Limb (tissue), 2 donors: ENCODE measurements around the gene TJP2.
"Not testable (repeated sequence)": the region's sequence is repeated elsewhere in the genome, so short reads cannot be mapped to it uniquely, and the experiment has no call there.

Source experiments
- DNase-seq, 2 donors: peaks; one replicate each; pipeline ENCODE4 v3.0.0-alpha.2; 2016; ENCODE audit errors: extremely low spot score in 2 of 2

The TJP2 gene

DNA sequence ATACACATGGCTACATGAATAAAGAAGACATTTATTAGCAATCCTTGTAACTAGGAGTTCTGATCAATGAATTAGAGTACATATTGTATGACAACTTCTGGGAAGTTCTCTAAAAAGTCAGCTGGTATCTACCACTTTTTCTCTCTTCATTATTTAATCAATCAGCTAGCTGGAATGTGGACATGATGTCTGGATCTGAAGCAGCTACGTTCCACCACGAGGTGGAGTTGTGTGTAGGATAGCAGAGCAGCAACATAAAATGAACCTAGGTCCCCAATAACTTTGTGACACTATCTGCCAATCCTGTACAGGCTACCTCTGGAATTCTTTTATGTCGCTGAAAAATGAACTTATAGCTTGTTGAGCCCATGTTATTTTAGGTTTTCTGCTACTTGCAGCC is 118.0 kb downstream of the TJP2 start:
- no peak for DNase-seq

DNA sequence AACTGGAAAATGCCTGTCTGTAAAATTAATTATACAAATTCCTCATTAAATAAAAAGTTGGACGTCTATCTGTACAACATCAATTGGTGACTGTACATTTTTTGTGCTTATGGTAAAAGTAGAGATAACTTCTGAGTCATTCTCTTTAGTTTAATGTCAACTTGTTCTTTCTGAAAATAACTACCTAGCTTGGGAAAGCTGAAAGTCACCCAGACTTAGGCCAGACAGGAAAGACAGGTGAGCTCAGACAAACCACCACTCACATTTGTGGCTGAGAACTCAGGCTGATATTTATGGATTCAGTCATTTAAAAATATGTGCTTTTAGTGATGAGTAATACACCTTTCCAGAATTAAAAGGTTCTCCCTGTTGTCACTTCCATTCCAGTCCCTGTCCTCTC is 119.1 kb downstream of the TJP2 start:
- no peak for DNase-seq

DNA sequence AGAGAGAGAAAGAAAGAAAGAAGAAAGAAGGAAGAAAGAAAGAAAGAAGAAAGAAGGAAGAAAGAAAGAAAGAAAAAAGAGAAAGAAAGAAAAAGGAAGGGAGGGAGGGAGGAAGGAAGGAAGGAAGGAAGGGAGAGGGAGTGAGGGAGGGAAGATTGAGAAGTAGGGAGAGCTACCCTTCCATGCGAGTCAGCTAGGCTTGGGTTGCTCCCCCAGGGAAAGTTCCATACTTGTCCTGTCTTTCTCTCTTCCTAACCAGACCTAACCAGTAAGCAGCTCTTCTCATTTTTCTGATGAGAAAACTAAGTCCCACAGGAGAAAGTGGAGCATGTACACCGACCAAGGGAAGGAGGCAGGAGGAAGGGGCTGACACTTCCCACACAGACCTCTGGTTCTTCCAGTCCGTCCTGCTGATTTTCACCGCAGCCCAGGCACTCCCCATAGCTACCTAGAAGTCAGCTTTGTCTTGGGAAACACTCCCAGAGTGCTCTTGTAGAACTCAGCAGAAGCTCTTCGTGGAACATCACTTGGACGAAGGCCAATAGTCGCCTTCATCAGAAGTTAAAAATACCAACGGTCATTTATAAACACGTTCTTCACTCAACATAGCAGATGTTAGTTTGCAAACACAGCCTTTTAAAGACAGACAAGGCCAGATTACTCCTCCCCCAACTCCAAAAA is 121.9 kb downstream of the TJP2 start:
- peak in 1 of 2 donors; percentile 10 for DNase-seq

DNA sequence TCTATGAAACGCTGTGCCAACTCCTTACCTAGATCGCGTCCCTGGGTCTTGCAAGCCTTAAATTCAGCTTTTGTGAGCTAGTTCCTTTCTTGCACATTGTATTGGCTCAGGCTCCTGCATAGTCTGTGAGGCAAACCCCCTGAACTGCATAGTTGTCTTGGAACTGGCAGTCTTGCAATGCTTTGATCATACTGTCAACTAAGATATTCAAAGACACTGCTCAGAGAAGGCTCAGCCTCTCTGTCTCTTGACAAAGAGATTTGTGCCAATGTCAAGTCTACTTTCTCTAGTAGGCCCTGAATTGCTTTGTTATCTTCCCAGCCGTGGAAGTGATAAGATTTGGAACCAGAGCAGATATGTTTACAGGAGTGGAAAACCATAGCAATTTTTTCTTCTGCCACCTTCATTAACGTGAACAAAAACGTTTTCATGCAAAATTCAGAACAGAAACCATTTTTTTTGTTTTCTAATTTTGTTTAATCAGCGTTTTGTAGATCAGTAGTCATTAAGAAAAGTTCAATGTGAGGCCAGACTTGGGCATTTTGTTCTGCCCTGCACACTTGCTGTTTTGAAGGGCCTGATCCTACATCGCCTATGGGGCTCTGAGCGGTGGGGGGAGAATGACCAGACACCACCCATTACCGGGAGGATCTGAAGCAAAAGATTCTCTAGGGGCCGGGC is 123.4 kb downstream of the TJP2 start:
- DNase-seq: no peak

DNA sequence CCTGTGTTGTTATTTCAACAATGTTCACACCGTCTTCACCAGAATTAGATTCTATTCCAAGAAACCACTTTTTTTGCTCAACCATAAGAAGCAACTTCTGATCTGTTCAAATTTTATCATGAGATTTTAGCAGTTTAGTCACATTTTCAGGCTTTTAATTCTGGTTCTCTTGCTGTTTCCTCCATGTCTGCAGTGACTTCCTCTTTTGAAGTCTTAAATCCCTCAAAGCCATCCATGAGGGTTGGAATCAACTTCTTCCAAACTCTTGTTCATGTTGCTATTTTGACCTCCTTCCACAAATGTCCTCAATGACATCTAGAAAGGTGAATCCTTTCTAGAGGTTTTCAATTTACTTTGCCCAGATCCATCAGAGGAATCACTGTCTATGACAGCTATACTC is 125.2 kb downstream of the TJP2 start:
- DNase-seq: no peak

DNA sequence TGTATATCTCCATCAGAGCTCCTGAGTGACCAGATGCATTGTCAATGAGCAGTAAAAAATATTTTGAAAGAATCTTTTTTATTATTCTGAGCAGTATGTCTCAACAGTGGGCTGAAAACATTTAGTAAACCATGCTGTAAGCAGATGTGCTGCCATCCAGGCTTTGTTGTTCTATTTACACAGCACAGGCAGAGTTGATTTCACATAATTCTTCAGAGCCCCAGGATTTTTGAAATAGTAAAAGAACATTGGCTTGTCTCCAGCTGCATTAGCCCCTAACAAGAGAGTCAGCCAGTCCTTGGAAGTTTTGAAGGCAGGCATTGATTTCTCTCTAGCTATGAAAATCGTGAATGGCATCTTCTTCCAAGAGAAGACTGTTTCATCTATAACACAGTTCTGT is 125.7 kb downstream of the TJP2 start:
- no peak for DNase-seq

DNA sequence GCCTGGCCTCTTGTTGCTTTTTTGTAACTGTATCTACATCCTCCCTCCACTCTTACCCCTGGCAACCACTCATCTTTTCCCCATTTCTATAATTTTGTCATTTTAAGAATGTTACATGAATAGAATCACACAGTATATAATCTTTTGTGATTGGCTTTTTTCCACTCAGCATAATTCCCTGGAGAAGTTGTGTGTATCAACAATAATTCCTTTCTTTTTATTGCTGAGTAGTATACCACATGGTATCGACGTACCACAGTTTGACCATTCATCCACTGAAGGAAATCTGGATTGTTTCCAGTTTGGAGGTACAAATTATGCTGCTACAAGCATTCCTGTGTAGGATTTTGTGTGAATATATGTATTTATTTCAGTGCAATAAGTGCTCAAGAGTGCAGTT is 129.3 kb downstream of the TJP2 start:
- no peak for DNase-seq

DNA sequence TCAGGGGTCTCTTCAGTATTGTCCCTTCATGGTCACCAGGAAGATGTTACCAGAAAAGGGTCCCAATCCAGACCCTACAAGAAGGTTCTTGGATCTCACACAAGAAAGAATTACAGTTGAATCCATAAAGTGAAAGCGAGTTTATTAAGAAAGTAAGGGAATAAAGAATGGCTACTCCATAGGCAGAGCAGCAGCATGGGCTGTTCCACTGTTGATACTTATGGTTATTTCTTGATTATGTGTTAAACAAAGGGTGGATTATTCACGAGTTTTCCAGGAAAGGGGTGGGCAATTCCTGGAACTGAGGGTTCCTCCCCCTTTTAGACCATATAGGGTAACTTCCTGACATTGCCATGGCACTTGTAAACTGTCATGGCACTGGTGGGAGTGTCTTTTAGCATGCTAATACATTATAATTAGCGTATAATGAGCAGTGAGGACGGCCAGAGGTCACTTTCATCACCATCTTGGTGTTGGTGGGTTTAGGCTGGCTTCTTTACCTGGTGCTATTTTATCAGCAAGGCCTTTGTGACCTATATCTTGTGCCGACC is 132.9 kb downstream of the TJP2 start:
- not testable (repeated sequence) for DNase-seq

DNA sequence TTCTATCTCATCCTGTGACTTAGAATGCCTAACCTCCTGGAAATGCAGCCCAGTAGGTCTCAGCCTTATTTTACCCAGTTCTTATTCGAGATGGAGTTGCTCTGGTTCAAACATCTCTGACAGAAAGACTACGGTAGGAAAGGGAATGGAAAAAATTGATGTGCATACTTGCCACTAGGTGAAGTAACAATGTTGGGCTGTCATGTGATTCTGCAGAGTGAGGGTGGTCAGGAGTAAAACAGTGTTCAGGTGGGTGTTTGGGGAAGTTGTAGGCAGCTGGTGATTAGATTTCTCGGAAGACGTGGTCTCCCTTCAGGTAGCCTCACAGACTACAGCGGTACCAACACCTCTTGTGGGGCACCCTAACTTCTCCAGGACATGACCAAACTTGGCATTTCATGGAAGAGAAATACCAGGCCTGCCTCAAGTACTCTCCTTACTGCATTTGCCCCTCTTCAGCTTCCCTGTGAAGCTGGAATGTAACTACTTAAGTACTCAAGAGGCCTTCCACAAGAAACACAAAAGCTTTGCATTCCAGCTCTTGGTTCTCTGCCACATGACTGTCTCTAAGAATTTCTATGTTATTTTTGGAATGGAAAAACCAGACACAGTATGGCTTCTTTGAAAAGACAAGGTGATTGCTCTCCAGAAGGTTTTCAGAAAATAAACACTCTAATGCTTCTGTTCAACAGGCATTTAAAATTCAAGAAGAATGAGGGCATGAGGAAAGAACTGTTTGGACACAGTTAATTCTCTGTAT is 133.5 kb downstream of the TJP2 start:
- peak in 1 of 2 donors; percentile 71 for DNase-seq

DNA sequence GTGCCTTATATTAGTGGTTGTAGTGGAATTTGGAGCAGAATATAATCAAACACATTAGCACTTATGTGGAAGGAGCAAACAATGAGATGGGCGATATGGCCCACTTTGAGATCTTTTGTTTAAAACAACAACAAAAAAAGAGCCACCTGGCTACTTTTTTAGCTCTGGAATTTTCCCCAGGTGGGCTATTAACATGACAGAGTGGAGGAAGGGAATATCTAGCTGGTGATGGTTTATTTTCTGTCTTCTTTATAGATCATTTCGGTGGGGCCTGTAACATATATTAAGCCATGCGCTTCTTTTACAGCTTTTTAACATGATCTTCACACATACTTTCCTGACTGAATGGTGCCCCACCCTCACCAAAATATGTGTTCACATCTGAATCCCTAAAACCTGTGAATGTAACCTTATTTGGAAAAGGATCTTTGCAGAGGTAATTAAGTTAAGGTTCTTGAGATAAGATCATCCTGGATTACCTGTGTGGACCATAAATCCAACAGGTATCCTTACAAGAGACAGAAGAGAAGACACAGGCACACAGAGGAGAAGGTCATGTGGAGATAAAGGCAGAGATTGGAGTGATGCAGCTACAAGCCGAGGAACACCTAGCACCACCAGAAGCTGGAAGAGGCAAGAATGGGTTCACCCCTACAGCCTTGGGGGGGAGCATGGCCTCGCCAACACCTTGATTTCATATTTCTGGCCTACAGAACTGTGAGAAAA is 134.3 kb downstream of the TJP2 start:
- DNase-seq: no peak

DNA sequence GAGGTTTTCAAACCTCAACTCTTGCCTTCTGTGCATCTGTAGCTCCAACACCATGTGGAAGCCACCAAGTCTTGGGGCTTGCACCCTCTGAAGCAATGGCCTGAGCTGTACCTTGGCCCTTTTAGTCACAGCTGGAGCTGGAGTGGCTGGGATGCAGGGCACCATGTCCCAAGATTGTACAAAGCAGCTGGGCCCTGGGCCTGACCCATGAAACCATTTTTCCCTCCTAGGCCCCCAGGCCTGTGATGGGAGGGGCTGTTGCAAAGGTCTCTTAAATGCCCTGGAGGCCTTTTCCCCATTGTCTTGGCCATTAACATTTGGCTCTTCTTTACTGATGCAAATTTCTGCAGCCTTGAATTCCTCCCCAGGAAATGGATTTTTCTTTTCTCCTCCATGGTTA is 139.1 kb downstream of the TJP2 start:
- no peak for DNase-seq

DNA sequence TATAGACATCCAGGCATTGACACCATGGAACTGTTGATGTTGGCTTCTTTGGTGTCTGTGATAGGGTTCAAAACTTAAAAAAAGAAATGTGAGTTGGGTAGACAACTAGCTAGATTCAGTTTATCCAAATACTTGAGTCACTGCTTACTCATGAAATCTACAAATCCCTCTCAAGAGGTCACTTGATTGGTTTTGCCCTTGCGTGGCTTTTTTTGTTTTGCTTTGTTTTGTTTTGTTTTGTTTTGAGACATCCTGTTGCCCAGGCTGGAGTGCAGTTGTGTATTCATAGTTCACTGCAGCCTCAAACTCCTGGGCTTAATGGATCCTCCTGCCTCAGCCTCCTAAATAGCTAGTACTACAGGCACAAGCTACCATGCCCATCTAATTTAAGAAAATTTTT is 140.5 kb downstream of the TJP2 start:
- no peak for DNase-seq

DNA sequence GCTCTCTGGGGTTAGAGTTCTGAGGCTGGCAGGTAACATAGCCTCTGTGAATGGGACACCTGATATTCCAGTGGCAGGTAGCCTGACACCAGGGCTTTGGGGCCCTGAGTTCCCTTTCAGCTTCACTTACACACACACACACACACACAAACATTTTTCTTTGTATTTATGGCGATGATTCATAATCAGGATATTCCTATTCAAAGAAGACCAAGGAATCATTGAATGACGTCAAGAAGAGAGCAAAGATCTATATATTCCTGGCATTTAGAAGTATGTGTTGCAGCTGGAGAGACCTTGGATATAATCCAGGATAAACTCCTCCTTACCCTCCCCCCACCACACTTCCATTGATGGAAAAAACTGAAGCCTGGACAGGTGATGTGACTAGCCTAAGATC is 143.0 kb downstream of the TJP2 start:
- no peak for DNase-seq

DNA sequence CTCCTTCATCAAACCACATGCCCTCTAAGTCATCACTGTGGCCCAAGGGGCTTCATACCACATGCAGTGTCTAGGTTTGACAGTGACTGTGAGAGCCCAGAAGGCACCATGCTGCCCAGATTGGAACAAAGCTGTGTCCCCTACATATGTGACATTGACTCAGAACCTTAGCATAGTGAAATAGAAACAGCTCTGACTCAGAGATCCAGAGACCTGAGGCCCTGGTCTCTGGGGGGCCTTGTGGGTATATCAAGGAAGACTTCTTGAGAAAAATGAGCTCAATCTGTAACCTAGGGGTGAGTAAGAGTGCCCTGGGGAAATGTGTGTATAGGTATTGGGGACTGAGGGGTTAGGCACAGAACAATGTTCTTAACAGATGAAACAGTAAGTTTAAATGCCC is 143.8 kb downstream of the TJP2 start:
- no peak for DNase-seq

DNA sequence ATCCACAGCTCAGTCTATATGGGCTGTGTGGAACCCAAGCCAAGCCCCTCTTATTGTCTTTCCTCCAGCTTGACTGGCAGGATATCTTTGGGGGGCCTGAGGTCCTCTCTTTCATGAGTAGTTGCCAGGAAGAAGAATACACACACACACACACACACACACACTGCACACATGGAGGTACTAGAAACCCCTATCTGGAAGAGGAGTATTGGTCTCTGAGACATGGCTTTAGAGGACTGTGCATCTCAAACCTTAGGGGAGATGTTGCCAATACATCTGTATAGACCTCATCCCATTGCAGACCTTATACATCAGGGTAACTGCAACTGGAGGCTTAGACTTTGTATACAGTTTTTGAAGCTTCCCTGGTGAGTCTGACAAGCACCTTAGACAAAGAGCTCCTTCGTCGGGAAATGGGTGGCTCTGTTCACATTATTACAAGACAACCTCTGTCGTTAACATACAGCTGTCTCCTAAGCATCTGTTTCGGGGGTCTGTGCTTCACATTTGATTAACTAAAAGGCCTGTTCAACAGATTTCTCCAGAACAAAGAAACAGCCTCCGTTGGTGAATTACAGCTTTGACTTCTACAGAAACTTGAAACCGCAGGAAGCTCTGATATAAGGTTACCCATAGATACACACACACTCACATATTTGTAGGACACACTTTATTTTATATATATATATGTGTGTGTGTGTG is 145.4 kb downstream of the TJP2 start:
- peak in 1 of 2 donors; percentile 17 for DNase-seq

DNA sequence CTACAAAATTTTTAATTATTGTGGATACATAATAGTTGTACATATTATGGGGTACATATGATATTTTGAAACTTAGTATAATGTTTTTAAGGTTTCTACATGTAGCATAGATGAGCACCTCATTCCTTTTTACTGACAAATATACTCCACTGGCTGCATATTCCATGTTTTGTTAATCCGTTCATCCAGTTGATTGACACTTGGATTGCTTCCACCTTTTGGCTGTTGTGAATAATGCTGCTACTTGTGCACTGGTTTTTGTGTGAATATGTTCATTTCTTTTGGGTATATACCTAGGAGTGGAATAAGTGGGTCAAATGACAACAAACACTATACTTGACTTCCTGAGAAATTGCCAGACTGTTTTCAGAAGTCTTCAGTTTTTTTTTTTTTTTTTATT is 148.2 kb downstream of the TJP2 start:
- DNase-seq: no peak

DNA sequence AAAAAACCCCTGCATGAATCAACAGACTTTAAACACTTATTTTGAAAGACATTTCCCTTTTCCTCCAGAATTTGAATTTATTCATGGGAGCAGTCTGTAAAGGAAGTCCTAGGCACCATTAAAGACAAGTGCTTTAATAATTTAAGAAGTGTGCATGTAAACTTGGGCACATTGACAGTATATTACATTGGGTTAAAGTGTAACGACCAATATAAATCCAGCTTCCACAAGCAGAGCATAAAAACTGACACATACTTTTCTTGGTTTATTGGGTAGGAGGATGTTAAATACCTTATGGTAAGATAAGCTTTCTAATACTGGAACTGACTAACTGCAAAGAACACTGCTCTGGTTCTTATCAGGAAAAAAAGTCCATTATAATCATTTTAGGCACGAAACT is 149.8 kb downstream of the TJP2 start:
- no peak for DNase-seq
